ENCODE data around the gene PDE4D. TPM values are rescaled to one million over a fixed set of nuclear protein-coding genes. Genes with fewer than 3 reads are reported as not detected.

Gene PDE4D
- total and polyA plus RNA-seq, 2 donors (not counting 3 experiments of a cell fraction or from before 2014, with no cell fraction given): 34.5 to 51.2 TPM

- Histone ChIP-seq H4K20me1 (replicated peaks; ENCODE audit: control insufficient read depth, extremely low read depth, insufficient read depth, low read length) (no peaks in the 10 kb centered on the region), H3K27me3 (ENCODE audit: control insufficient read depth in 2 of 2, insufficient read depth in 2 of 2, low read length in 2 of 2) (peaks cover 20 to 36% of the 10 kb centered on the region in 2 experiments), H2AFZ (ENCODE audit: low read depth, low read length) (no peak overlapping the region), H3K4me3 (replicated peaks in 1 of 3; ENCODE audit: insufficient read depth in 1 of 3, low read depth in 1 of 3, low read length in 3 of 3) (no peak overlapping the region), H3K4me1 (ENCODE audit: control insufficient read depth, extremely low read depth, insufficient read depth, low read length) (no peaks in the 10 kb centered on the region), H3K9me3 (replicated peaks; ENCODE audit: control insufficient read depth, insufficient read depth, low read length) (no peaks in the 10 kb centered on the region), H3K36me3 (ENCODE audit: control insufficient read depth in 2 of 2, extremely low read depth in 1 of 2, insufficient read depth in 2 of 2, low read length in 2 of 2) (no peaks in the 10 kb centered on the region), H3K9ac (replicated peaks; ENCODE audit: extremely low read depth, insufficient read depth, low read length) (no peak overlapping the region), H3K4me2 (ENCODE audit: insufficient read depth, low read length) (no peak overlapping the region), H3K27ac (ENCODE audit: insufficient read depth, low read depth, low read length) (no peak overlapping the region), H3K9me1 (replicated peaks; ENCODE audit: control insufficient read depth, extremely low read depth, insufficient read depth, low read length) (no peaks in the 10 kb centered on the region), H3K79me2 (ENCODE audit: control insufficient read depth, insufficient read depth, low read length) (no peaks in the 10 kb centered on the region)
- POLR2A ChIA-PET: no interaction called here
- no TSS peak for BruUV-seq (replicated peaks)
- intact Hi-C loops (cut with micrococcal nuclease) (loop anchor here (10.0 kb wide), 1 partner anchor 1127 kb away; the partner anchor contains the start of genes ERCC8 and NDUFAF2), dilution Hi-C loops (cut with MboI; ENCODE audit: extremely low pct_ligation_motif_present, low sequenced_read_pairs) (no loop called here)
- CTCF ChIA-PET: interaction anchor here (1.5 to 6.4 kb wide), 2 partner anchors 10 to 469 kb away, joined by 4 to 148 read pairs; no protein-coding TSS in a partner anchor
- FAIRE-seq (no peak), DNase-seq (ENCODE audit: low read depth, low spot score) (no peak)
- TF ChIP-seq GATA2 (IDR thresholded peaks at IDR 0.05; ENCODE audit: insufficient read depth, insufficient read length, low read depth, low read length) (no peak), CTCF (IDR thresholded peaks at IDR 0.05; ENCODE audit: extremely low read depth in 1 of 2, insufficient read depth in 1 of 2, low read depth in 1 of 2, low read length in 2 of 2) (no peak), POLR2AphosphoS5 (IDR thresholded peaks at IDR 0.05; ENCODE audit: insufficient read depth, low read depth, low read length) (no peak)
These were observed 76.0 kb downstream of the PDE4D start for GRCh38 chr5:59817536-59817935.

GRCh38 chr5:59816654-59817300, 76.7 kb downstream of the PDE4D start:
- FAIRE-seq (no peak), DNase-seq (ENCODE audit: low read depth, low spot score) (no peak)
- Histone ChIP-seq H3K36me3 (ENCODE audit: control insufficient read depth in 2 of 2, extremely low read depth in 1 of 2, insufficient read depth in 2 of 2, low read length in 2 of 2) (no peaks in the 10 kb centered on the region), H3K4me3 (replicated peaks in 1 of 3; ENCODE audit: insufficient read depth in 1 of 3, low read depth in 1 of 3, low read length in 3 of 3) (no peak overlapping the region), H3K27ac (ENCODE audit: insufficient read depth, low read depth, low read length) (no peak overlapping the region), H3K27me3 (ENCODE audit: control insufficient read depth in 2 of 2, insufficient read depth in 2 of 2, low read length in 2 of 2) (peaks cover 20 to 37% of the 10 kb centered on the region in 2 experiments), H3K4me1 (ENCODE audit: control insufficient read depth, extremely low read depth, insufficient read depth, low read length) (no peaks in the 10 kb centered on the region), H3K4me2 (ENCODE audit: insufficient read depth, low read length) (no peak overlapping the region), H3K9me3 (replicated peaks; ENCODE audit: control insufficient read depth, insufficient read depth, low read length) (no peaks in the 10 kb centered on the region), H2AFZ (ENCODE audit: low read depth, low read length) (no peak overlapping the region), H3K9ac (replicated peaks; ENCODE audit: extremely low read depth, insufficient read depth, low read length) (no peak overlapping the region), H3K9me1 (replicated peaks; ENCODE audit: control insufficient read depth, extremely low read depth, insufficient read depth, low read length) (no peaks in the 10 kb centered on the region), H3K79me2 (ENCODE audit: control insufficient read depth, insufficient read depth, low read length) (no peaks in the 10 kb centered on the region), H4K20me1 (replicated peaks; ENCODE audit: control insufficient read depth, extremely low read depth, insufficient read depth, low read length) (no peaks in the 10 kb centered on the region)
- dilution Hi-C loops (cut with MboI; ENCODE audit: extremely low pct_ligation_motif_present, low sequenced_read_pairs) (no loop called here), intact Hi-C loops (cut with micrococcal nuclease) (loop anchor here (10.0 kb wide), 1 partner anchor 1128 kb away; the partner anchor contains the start of genes ERCC8 and NDUFAF2)
- ChIA-PET POLR2A (no interaction called here), CTCF (interaction anchor here (6.4 kb wide), 1 partner anchor 470 kb away, joined by 148 read pairs; no protein-coding TSS in a partner anchor)
- TF ChIP-seq POLR2AphosphoS5 (IDR thresholded peaks at IDR 0.05; ENCODE audit: insufficient read depth, low read depth, low read length): no peak
- no peak for TF ChIP-seq MAX (IDR thresholded peaks at IDR 0.05; ENCODE audit: insufficient read depth, insufficient read length)
- TF ChIP-seq GATA2 (IDR thresholded peaks at IDR 0.05; ENCODE audit: insufficient read depth, insufficient read length, low read depth, low read length): no peak
- TF ChIP-seq JUN (IDR thresholded peaks at IDR 0.05; ENCODE audit: borderline replicate concordance, insufficient read depth, insufficient read length, low read depth): no peak
- no peak for TF ChIP-seq POLR2A (IDR thresholded peaks at IDR 0.05; ENCODE audit: low read depth, low read length)
- TF ChIP-seq EZH2 (IDR thresholded peaks at IDR 0.05; ENCODE audit: borderline replicate concordance, low read depth, low read length, severe bottlenecking): no peak
- TF ChIP-seq MYC (IDR thresholded peaks at IDR 0.05; ENCODE audit: low read depth, low read length): no peak
- no TSS peak for BruUV-seq (replicated peaks)

All from endothelial cell of umbilical vein (primary cell).